Naive thymus-derived CD4-positive, alpha-beta T cell (primary cell): ENCODE results near the gene RINL. TPM values are rescaled to one million over a fixed set of nuclear protein-coding genes. Genes with fewer than 3 reads are reported as not detected.

ENCODE experiments used
- ATAC-seq: fragments of 150-1000 bp; cut with Tn5 transposase; 2 replicates; pipeline ENCODE4 v1.10.0; 2021; ENCODE audit warnings: mild to moderate bottlenecking, moderate library complexity
- CTCF ChIA-PET: fragments of 350-600 bp; sonication (Branson Sonifier 250); formaldehyde crosslinking; loops from one replicate; lab custom pipeline; 2021; ENCODE audit warnings: antibody characterized with exemption; lab: Charles Lee
- POLR2A ChIA-PET: fragments of 350-600 bp; sonication (Branson Sonifier 250); formaldehyde crosslinking; loops from one replicate; lab custom pipeline; 2021; ENCODE audit warnings: antibody characterized with exemption, inconsistent platforms; lab: Charles Lee
- DNase-seq, 9 donors: peaks; one replicate each; pipeline versions ENCODE4 v3.0.0 to v3.0.0-alpha.2; 2020 to 2022; ENCODE audit warnings: mixed read lengths in 1 of 9
- H3K27ac ChIP-seq: one replicate; pipeline ENCODE4 v1.7.0; 2013; ENCODE audit warnings: mild to moderate bottlenecking, low read depth, low read length, moderate library complexity
- H3K27me3 ChIP-seq, 2 donors: one replicate each; pipeline ENCODE4 v1.7.0; 2013; ENCODE audit warnings: low read length in 2 of 2, mild to moderate bottlenecking in 2 of 2, moderate library complexity in 2 of 2; ENCODE audit not compliant: control insufficient read depth in 2 of 2, insufficient read depth in 2 of 2
- H3K36me3 ChIP-seq, 3 experiments: 1 replicate in 2 of 3; 2 replicates in 1 of 3; pipeline ENCODE4 v1.7.0; 2013; ENCODE audit warnings: low read length in 3 of 3, mild to moderate bottlenecking in 3 of 3, moderate library complexity in 1 of 3; ENCODE audit not compliant: insufficient read depth in 3 of 3, control insufficient read depth in 2 of 3
- H3K4me1 ChIP-seq, 2 donors: one replicate each; pipeline ENCODE4 v1.7.0; 2013; ENCODE audit warnings: low read length in 2 of 2, mild to moderate bottlenecking in 2 of 2, moderate library complexity in 1 of 2; ENCODE audit not compliant: control insufficient read depth in 2 of 2, insufficient read depth in 2 of 2
- H3K4me3 ChIP-seq: 2 replicates; pipeline ENCODE4 v1.7.0; 2013; ENCODE audit warnings: mild to moderate bottlenecking, low read length
- H3K9me3 ChIP-seq, 3 experiments: 1 replicate in 2 of 3; 2 replicates in 1 of 3; pipeline ENCODE4 v1.7.0; 2013; ENCODE audit warnings: low read length in 3 of 3; ENCODE audit not compliant: control insufficient read depth in 2 of 3
- H3K27ac Mint-ChIP-seq, 9 donors: one replicate each; pipeline ENCODE4 v1.8.0; 2020 to 2022; ENCODE audit warnings: mixed read lengths in 9 of 9, mild to moderate bottlenecking in 8 of 9, moderate library complexity in 5 of 9, inconsistent platforms in 2 of 9
- H3K27me3 Mint-ChIP-seq, 5 donors: one replicate each; pipeline ENCODE4 v1.8.0; 2021 to 2022; ENCODE audit warnings: mixed read lengths in 5 of 5, mild to moderate bottlenecking in 1 of 5
- H3K36me3 Mint-ChIP-seq, 5 donors: one replicate each; pipeline ENCODE4 v1.8.0; 2020 to 2022; ENCODE audit warnings: mixed read lengths in 5 of 5, mild to moderate bottlenecking in 3 of 5, inconsistent platforms in 1 of 5
- H3K4me1 Mint-ChIP-seq, 7 donors: one replicate each; pipeline ENCODE4 v1.8.0; 2020 to 2022; ENCODE audit warnings: mixed read lengths in 7 of 7, mild to moderate bottlenecking in 3 of 7, inconsistent platforms in 1 of 7
- H3K4me3 Mint-ChIP-seq, 10 donors: one replicate each; pipeline ENCODE4 v1.8.0; 2020 to 2022; ENCODE audit warnings: mild to moderate bottlenecking in 10 of 10, mixed read lengths in 10 of 10, moderate library complexity in 6 of 10, inconsistent platforms in 2 of 10
- H3K9me3 Mint-ChIP-seq, 11 donors: one replicate each; pipeline ENCODE4 v1.8.0; 2020 to 2022; ENCODE audit warnings: mixed read lengths in 11 of 11, mild to moderate bottlenecking in 4 of 11, inconsistent platforms in 1 of 11, moderate library complexity in 1 of 11
- intact Hi-C, 2 donors: fragments of 100-400 bp; cut with micrococcal nuclease; formaldehyde crosslinking; loops; one replicate each; pipeline ENCODE4 v1.15.1; 2023
- polyA plus RNA-seq, 2 donors: library from polyadenylated mRNA; unstranded; fragments of 300-500 nt; fragmentation: Illumina TruSeq; gene quantifications; one replicate each; pipeline ENCODE4 v1.2.3, GENCODE V29; 2021
- total RNA-seq, 6 experiments: library from RNA in 5 of 6; stranded (reverse) in 5 of 6; gene quantifications; 1 replicate in 5 of 6; 2 replicates in 1 of 6; pipeline ENCODE4 v1.2.3 and lab custom pipeline; 2021 to 2026

The RINL gene
- total and polyA plus RNA-seq, 7 experiments from 2014 or later = 32.8 to 75.9 (median 49.5) TPM

DNA sequence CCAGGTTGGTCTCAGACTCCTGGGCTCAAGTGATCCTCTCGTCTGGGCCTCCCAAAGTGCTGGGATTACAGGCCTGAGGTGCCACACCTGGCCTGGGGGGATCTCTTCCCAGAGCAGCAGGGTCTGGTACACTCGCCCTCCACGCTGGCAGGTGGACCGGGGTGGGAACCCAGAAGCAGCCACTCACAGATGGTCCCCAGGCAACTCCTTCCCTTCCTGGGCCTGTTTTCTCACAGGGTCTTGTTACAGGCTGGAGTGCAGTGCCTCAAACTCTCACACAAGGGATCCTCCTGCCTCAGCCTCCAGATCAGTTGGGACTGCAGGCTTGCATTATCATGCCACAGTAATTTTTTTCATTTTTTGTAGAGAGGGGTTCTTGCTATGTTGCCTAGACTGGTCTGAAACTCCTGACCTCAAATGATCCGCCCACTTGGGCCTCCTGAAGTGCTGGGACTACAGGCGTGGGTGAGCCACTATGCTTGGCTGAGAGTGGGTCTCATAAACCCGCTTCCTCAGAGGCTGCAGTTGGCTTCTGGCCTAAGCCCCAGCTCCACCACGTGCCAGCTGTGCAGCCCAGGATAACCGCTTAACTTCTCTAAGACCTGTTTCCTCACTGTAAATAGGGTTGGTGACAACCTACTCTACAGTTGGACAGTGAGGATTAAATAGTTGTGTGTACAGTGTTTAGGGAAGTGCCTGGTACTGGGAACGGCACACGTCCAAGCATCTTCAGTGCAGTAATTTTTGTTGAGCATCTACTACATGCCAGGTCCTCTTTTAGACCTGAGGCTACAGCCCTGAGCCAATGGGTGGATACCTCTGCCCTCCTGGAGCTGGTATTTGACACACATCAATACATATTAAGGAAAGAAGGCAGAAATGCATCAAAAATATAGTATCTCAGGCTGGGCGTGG lies 34.8 kb upstream of the RINL start:
- POLR2A ChIA-PET = interaction anchor here (0.6 kb wide), 1 partner anchor 13 kb away, joined by 3 read pairs; the partner anchor contains the start of gene NFKBIB
- intact Hi-C loops = no loop called here
- Mint-ChIP-seq H3K27me3 (no peaks in the 10 kb centered on the region), H3K27ac (no peak overlapping the region), H3K36me3 (peaks cover under 1 to 9% (median 1%) of the 10 kb centered on the region in 5 donors), H3K9me3 (peaks cover 0 to 2% (median 0%) of the 10 kb centered on the region in 11 donors), H3K4me1 (peaks cover under 1 to 16% (median 7%) of the 10 kb centered on the region in 7 donors), H3K4me3 (no peak overlapping the region)
- Histone ChIP-seq H3K27me3 (no peaks in the 10 kb centered on the region), H3K27ac (no peak overlapping the region), H3K9me3 (no peaks in the 10 kb centered on the region), H3K4me3 (no peak overlapping the region), H3K36me3 (peaks cover 0 to 13% (median 0%) of the 10 kb centered on the region in 3 experiments), H3K4me1 (peaks cover 0 to 9% of the 10 kb centered on the region in 2 donors)
- no peak for ATAC-seq
- CTCF ChIA-PET = no interaction called here
- DNase-seq = no peak

DNA sequence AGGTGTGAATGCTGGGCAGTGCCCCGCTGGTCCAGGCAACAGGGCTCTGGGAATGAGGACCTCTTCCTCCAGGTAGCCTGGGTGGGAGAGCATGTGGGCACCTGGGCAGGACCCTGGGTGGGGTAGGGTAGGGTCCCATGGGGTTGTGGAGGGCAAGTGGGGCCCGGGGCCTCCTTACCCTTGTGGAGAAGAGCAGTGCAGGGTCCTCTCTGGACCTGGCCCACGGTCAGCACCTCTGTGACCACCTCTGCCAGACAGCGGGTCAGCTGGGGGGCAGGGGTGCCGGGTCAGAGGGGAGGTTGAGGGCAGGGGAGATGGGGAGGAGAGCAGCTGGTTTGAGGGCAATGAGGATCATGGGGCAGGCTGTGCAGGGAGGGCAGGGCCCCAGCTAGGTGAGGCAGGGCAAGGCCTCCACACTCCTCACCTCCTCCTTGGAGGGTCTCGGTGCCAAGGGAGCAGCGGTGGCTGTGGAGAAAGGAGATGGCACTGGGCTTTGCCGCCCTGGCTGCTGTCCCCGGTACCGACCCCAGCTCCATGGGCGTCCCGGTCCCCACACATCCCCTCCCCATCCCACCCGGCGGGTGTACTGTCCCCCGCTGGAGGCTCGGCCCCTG lies 33.4 kb upstream of the RINL start:
- Histone ChIP-seq H3K4me3 (no peak overlapping the region), H3K36me3 (peaks cover 0 to 26% (median 0%) of the 10 kb centered on the region in 3 experiments), H3K27me3 (no peaks in the 10 kb centered on the region), H3K4me1 (peaks cover 0 to 9% of the 10 kb centered on the region in 2 donors), H3K27ac (no peak overlapping the region), H3K9me3 (no peaks in the 10 kb centered on the region)
- CTCF ChIA-PET = no interaction called here
- Mint-ChIP-seq H3K9me3 (peaks cover 0 to 2% (median 0%) of the 10 kb centered on the region in 11 donors), H3K36me3 (peaks cover 5 to 15% (median 10%) of the 10 kb centered on the region in 5 donors), H3K27me3 (no peaks in the 10 kb centered on the region), H3K27ac (no peak overlapping the region), H3K4me1 (peaks cover 2 to 20% (median 11%) of the 10 kb centered on the region in 7 donors), H3K4me3 (peak overlapping the region in 1 of 10 donors; percentile 25)
- DNase-seq (no peak), ATAC-seq (no peak)
- POLR2A ChIA-PET = no interaction called here
- intact Hi-C loops = no loop called here

DNA sequence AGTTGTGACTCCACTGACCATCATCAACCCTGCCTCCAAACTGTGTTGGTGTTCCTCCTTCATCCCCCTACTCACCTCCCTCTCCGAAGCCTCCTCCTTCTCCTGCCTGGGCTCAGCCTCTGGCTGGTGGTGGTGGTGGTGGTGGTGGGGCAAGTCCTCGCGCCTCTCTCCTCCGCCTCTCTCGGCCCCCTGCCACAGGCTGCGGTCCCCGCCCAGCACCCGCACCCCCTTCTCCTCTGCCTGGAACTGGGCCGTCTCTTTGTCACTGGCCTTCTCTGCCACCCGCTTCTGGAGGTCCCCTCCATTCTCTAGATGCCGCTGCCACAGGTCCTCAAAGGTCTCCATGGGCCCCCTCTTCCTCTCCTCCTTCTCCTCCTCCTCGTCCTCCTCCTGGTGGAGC lies 32.4 kb upstream of the RINL start:
- H3K27ac Mint-ChIP-seq = peak overlapping the region in 1 of 9 donors; percentile 25
- peaks cover 0 to 2% (median 0%) of the 10 kb centered on the region in 11 donors for H3K9me3 Mint-ChIP-seq
- H3K4me3 Mint-ChIP-seq = no peak overlapping the region
- H3K9me3 ChIP-seq = no peaks in the 10 kb centered on the region
- H3K4me1 Mint-ChIP-seq = peaks cover 2 to 20% (median 11%) of the 10 kb centered on the region in 7 donors
- H3K4me3 ChIP-seq = no peak overlapping the region
- POLR2A ChIA-PET = no interaction called here
- peaks cover 0 to 9% of the 10 kb centered on the region in 2 donors for H3K4me1 ChIP-seq
- peaks cover 5 to 16% (median 10%) of the 10 kb centered on the region in 5 donors for H3K36me3 Mint-ChIP-seq
- CTCF ChIA-PET = no interaction called here
- no peaks in the 10 kb centered on the region for H3K27me3 ChIP-seq
- no peaks in the 10 kb centered on the region for H3K27me3 Mint-ChIP-seq
- intact Hi-C loops = no loop called here
- peaks cover 3 to 28% (median 4%) of the 10 kb centered on the region in 3 experiments for H3K36me3 ChIP-seq
- ATAC-seq (no peak), DNase-seq (no peak)
- H3K27ac ChIP-seq = no peak overlapping the region

DNA sequence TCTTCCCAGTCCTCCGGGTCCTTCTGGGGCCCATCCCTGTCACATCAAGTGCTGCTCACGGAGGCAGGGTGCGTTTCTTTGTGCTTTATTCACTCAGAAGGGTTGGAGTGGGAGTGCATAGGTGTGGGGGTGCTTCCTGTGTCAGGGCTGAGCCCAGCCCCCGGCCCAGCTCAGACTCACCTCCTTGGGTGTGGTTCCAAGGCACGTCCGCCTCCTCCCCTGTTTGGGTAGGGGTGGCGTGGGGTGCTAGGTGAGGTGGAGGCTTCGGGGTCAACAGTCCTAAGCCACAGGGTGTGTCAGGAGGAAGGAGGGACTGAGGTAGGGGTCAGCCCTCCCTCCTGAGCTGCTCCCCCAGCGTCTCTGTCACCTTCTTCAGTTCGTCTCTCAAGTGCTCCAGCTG lies 30.8 kb upstream of the RINL start:
- peaks cover 12 to 26% (median 15%) of the 10 kb centered on the region in 5 donors for H3K36me3 Mint-ChIP-seq
- POLR2A ChIA-PET = interaction anchor here (0.7 to 1.1 kb wide), 3 partner anchors 17 to 30 kb away, joined by 3 to 4 read pairs (median 3); no protein-coding TSS in a partner anchor
- H3K27ac ChIP-seq = no peak overlapping the region
- peaks cover 6 to 29% (median 18%) of the 10 kb centered on the region in 7 donors for H3K4me1 Mint-ChIP-seq
- H3K4me1 ChIP-seq = peaks cover 0 to 9% of the 10 kb centered on the region in 2 donors
- peaks cover 0 to 2% (median 0%) of the 10 kb centered on the region in 11 donors for H3K9me3 Mint-ChIP-seq
- peak overlapping the region in 6 of 10 donors; percentile 6 to 36 (median 29) for H3K4me3 Mint-ChIP-seq
- CTCF ChIA-PET = no interaction called here
- peak overlapping the region in 6 of 9 donors; percentile 25 to 88 (median 75) for H3K27ac Mint-ChIP-seq
- no peaks in the 10 kb centered on the region for H3K27me3 ChIP-seq
- peaks cover 6 to 43% (median 7%) of the 10 kb centered on the region in 3 experiments for H3K36me3 ChIP-seq
- H3K27me3 Mint-ChIP-seq = no peaks in the 10 kb centered on the region
- ATAC-seq = peak; percentile 44
- intact Hi-C loops = no loop called here
- no peak overlapping the region for H3K4me3 ChIP-seq
- no peaks in the 10 kb centered on the region for H3K9me3 ChIP-seq
- DNase-seq = peak in 3 of 9 donors; percentile 16 to 23 (median 21)

DNA sequence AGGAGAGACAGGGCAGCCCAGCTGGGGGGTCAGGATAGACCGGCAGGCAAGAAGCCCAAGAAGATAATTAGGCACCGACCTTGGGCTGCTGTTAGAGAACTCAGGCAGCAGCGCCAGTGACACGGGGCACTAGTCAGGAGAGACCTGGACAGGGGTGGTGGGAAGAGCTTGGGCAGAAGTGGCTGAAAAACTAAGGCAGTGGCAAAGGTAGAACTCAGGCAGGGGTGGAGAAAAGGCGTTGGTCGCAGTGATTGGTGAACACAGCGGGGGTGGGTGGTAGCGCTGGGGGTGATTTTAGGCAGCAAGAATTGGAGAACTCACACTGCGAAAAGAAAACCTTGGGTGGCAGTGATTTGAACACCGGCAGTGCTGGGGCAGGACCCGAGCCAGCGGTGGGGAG lies 29.6 kb upstream of the RINL start:
- H3K27me3 Mint-ChIP-seq = no peaks in the 10 kb centered on the region
- Histone ChIP-seq H3K27me3 (no peaks in the 10 kb centered on the region), H3K27ac (no peak overlapping the region), H3K9me3 (no peaks in the 10 kb centered on the region), H3K4me3 (no peak overlapping the region), H3K36me3 (peaks cover 6 to 43% (median 7%) of the 10 kb centered on the region in 3 experiments), H3K4me1 (peaks cover 0 to 9% of the 10 kb centered on the region in 2 donors)
- no peak overlapping the region for H3K4me3 Mint-ChIP-seq
- intact Hi-C loops = no loop called here
- ChIA-PET POLR2A (interaction anchor here (0.6 kb wide), 1 partner anchor 18 kb away, joined by 3 read pairs; no protein-coding TSS in a partner anchor), CTCF (interaction anchor here (0.7 kb wide), 1 partner anchor 270 kb away, joined by 3 read pairs; no protein-coding TSS in a partner anchor)
- H3K27ac Mint-ChIP-seq = peak overlapping the region in 5 of 9 donors; percentile 1 to 92 (median 70)
- H3K9me3 Mint-ChIP-seq = no peaks in the 10 kb centered on the region
- peaks cover 12 to 31% (median 17%) of the 10 kb centered on the region in 5 donors for H3K36me3 Mint-ChIP-seq
- DNase-seq = no peak
- H3K4me1 Mint-ChIP-seq = peaks cover 6 to 25% (median 20%) of the 10 kb centered on the region in 7 donors
- no peak for ATAC-seq

DNA sequence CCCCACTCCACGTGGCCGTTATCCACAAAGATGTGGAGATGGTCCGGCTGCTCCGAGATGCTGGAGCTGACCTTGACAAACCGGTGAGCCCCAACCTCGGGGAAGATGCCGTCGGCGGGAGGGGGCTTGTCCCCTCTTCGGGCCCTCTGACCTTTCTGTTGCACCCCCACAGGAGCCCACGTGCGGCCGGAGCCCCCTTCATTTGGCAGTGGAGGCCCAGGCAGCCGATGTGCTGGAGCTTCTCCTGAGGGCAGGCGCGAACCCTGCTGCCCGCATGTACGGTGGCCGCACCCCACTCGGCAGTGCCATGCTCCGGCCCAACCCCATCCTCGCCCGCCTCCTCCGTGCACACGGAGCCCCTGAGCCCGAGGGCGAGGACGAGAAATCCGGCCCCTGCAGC lies 29.2 kb upstream of the RINL start:
- intact Hi-C loops = no loop called here
- Mint-ChIP-seq H3K4me1 (peaks cover 6 to 27% (median 20%) of the 10 kb centered on the region in 7 donors), H3K9me3 (no peaks in the 10 kb centered on the region), H3K36me3 (peaks cover 12 to 31% (median 17%) of the 10 kb centered on the region in 5 donors), H3K27ac (peak overlapping the region in 2 of 9 donors; percentile 47 to 92), H3K27me3 (no peaks in the 10 kb centered on the region), H3K4me3 (no peak overlapping the region)
- ChIA-PET POLR2A (interaction anchor here (0.6 kb wide), 1 partner anchor 18 kb away, joined by 3 read pairs; no protein-coding TSS in a partner anchor), CTCF (interaction anchor here (0.7 to 0.9 kb wide), 3 partner anchors 23 to 1272 kb away, joined by 3 read pairs; partner anchors contain the start of genes MRPS12 and SARS2)
- no peaks in the 10 kb centered on the region for H3K27me3 ChIP-seq
- DNase-seq (no peak), ATAC-seq (no peak)
- H3K9me3 ChIP-seq = no peaks in the 10 kb centered on the region
- no peak overlapping the region for H3K4me3 ChIP-seq
- no peak overlapping the region for H3K27ac ChIP-seq
- H3K4me1 ChIP-seq = peaks cover 0 to 9% of the 10 kb centered on the region in 2 donors
- H3K36me3 ChIP-seq = peaks cover 6 to 43% (median 7%) of the 10 kb centered on the region in 3 experiments
